Epithelial cell of esophagus (primary cell): ENCODE data around the gene DHRSX.

Experiments used
- DNase-seq: peaks from one replicate; pipeline ENCODE4 v3.0.0; 2010; ENCODE audit warnings: low read depth
- H3K4me3 ChIP-seq: 2 replicates; pipeline ENCODE4 v1.5.1; 2011; ENCODE audit warnings: mild to moderate bottlenecking, low read length, control low read depth
- TF ChIP-seq, protein P1 (sequence below): IDR thresholded peaks from 2 replicates; pipeline ENCODE4 v1.5.1; 2011; ENCODE audit warnings: low read depth, mild to moderate bottlenecking, low read length, control low read depth, inconsistent platforms; ENCODE audit not compliant: insufficient read depth; ENCODE audit errors: missing control alignments

The DHRSX gene

DNA sequence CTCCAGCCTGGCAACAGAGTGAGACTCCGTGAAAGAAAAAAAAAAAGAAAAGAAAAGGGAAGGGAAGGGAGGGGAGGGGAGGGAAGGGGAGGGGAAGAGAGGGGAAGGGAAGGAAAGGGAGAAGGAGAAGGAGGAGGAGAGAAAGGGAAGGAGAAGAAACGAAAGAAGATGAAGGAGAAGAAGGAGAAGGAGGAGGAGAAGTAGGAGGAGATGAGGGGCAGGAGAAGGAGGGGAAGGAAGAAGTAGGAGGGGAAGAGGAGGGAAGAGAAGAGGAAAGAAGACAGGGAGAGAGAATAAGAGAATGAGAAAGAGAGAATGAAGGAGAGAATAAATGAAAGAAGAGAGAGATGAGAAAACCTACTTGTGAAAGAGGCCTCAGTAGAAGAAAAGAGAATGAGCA is 170.3 kb downstream of the DHRSX start:
- H3K4me3 ChIP-seq: no peak overlapping the region
- no peak for DNase-seq
- TF ChIP-seq, protein P1, sequence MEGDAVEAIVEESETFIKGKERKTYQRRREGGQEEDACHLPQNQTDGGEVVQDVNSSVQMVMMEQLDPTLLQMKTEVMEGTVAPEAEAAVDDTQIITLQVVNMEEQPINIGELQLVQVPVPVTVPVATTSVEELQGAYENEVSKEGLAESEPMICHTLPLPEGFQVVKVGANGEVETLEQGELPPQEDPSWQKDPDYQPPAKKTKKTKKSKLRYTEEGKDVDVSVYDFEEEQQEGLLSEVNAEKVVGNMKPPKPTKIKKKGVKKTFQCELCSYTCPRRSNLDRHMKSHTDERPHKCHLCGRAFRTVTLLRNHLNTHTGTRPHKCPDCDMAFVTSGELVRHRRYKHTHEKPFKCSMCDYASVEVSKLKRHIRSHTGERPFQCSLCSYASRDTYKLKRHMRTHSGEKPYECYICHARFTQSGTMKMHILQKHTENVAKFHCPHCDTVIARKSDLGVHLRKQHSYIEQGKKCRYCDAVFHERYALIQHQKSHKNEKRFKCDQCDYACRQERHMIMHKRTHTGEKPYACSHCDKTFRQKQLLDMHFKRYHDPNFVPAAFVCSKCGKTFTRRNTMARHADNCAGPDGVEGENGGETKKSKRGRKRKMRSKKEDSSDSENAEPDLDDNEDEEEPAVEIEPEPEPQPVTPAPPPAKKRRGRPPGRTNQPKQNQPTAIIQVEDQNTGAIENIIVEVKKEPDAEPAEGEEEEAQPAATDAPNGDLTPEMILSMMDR: no peak

DNA sequence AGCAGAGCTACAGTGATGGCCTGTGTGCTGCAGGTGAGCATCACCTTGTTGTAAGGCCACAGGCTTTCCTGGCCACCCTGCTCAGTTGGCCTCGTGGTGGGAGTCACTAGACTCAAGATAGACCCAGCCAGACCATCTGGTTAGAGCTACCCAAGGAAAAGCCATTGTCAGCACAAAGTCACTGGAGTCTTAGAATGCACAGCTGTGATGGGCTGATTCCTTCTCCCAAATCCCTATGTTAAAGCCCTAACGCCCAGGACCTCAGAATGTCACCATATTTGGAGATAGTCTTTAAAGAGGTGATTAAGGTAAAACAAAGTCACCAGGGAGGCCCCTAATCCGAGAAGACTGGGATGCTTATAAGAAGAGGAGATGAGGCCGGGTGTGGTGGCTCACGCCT is 173.4 kb downstream of the DHRSX start:
- no peak for DNase-seq
- TF ChIP-seq, protein P1: no peak
- H3K4me3 ChIP-seq: no peak overlapping the region

- TF ChIP-seq, protein P1: no peak
- DNase-seq: no peak
- no peak overlapping the region for H3K4me3 ChIP-seq
Observed at GRCh38 chrX:2325076-2325784, 175.5 kb downstream of the DHRSX start.

DNA sequence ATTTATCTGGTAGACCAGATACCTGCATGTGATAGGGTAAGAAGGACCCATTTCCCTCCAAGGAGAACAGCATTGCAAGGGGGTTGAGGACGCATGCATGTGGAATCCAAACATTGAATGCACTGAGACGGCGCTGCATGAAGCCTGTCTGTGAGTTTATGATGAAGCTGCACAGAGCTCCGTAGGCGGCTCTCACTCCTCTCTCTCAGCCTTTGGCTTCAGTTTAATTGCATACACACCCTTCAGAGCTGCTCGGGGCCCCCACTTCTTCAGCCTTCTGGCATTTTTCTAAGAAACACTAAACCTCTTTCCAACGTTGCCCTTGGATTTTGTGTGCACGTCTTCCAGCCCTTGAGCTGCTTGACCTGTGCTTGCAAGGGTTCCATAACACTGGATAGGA is 176.6 kb downstream of the DHRSX start:
- TF ChIP-seq, protein P1: no peak
- no peak for DNase-seq

DNA sequence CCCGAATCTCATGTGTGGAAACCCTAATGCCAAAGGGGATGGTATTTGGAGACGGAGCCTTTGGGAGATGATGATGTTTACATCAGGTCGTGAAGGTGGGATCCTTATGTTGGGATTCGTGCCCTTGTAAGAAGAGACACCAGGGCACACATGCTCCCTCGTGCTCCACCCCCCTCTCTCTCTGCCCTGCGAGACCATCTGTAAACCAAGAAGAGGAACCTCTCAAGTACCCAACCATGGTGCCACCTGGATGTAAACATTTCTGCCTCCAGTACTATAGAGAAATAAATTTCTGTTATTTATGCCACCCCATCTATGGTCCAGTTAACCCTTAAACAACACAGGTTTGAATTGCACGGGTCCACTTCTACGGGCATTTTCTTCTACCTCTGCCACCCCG is 179.4 kb downstream of the DHRSX start:
- DNase-seq: no peak
- TF ChIP-seq, protein P1: no peak
- H3K4me3 ChIP-seq: no peak overlapping the region

More for the DNA sequence above, 176.6 kb downstream of the DHRSX start:
- no peak overlapping the region for H3K4me3 ChIP-seq

- peak; percentile 86 for DNase-seq
- no peak overlapping the region for H3K4me3 ChIP-seq
- TF ChIP-seq, protein P1: no peak
Observed at GRCh38 chrX:2320580-2321327, 180.0 kb downstream of the DHRSX start.

DNA sequence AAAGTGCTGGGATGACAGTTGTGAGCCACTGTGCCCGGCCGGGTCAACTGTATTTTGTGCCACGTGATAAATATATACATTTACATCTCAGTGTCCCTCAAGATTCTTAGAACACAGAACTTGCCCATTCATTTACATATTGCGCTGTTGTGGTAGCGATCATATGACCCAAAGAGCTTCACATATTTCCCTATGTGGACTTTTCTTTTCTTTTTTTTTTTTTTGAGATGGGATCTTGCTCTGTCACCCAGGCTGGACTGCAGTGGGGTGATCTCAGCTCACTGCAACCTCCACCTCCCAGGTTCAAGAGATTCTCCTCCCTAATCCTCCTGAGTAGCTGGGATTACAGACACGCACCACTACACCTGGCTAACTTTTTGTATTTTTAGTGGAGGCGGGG is 180.7 kb downstream of the DHRSX start:
- TF ChIP-seq, protein P1: no peak
- no peak overlapping the region for H3K4me3 ChIP-seq
- DNase-seq: no peak
